GM21528 (cell line): ENCODE measurements around the gene PCDH9.

ENCODE experiments used
- ATAC-seq: cut with Tn5 transposase; IDR thresholded peaks from one replicate; pipeline ENCODE4 v1.9.1; 2021; ENCODE audit warnings: mild to moderate bottlenecking, moderate library complexity; ENCODE audit not compliant: unreplicated experiment, low FRiP score

The PCDH9 gene

GRCh38 chr13:66560189-66560588 lies 669.9 kb downstream of the PCDH9 start:
- no peak for ATAC-seq

GRCh38 chr13:66559093-66559492 lies 671.0 kb downstream of the PCDH9 start:
- ATAC-seq: no peak

GRCh38 chr13:66558506-66558905 lies 671.6 kb downstream of the PCDH9 start:
- ATAC-seq: no peak

GRCh38 chr13:66557357-66557756 lies 672.8 kb downstream of the PCDH9 start:
- no peak for ATAC-seq

GRCh38 chr13:66556306-66556705 lies 673.8 kb downstream of the PCDH9 start:
- ATAC-seq: no peak

GRCh38 chr13:66553391-66553790 lies 676.7 kb downstream of the PCDH9 start:
- no peak for ATAC-seq

- no peak for ATAC-seq
Measured at GRCh38 chr13:66551128-66551527, 679.0 kb downstream of the PCDH9 start.

GRCh38 chr13:66547685-66548084 lies 682.5 kb downstream of the PCDH9 start:
- ATAC-seq: no peak

- no peak for ATAC-seq
Measured at GRCh38 chr13:66546534-66547379, 683.4 kb downstream of the PCDH9 start.

GRCh38 chr13:66543780-66544179 lies 686.4 kb downstream of the PCDH9 start:
- no peak for ATAC-seq

GRCh38 chr13:66537417-66537816 lies 692.7 kb downstream of the PCDH9 start:
- no peak for ATAC-seq

GRCh38 chr13:66536746-66537145 lies 693.4 kb downstream of the PCDH9 start:
- ATAC-seq: no peak

GRCh38 chr13:66534561-66534960 lies 695.6 kb downstream of the PCDH9 start:
- no peak for ATAC-seq

GRCh38 chr13:66532845-66533244 lies 697.3 kb downstream of the PCDH9 start:
- no peak for ATAC-seq

- no peak for ATAC-seq
Measured at GRCh38 chr13:66532146-66532545, 698.0 kb downstream of the PCDH9 start.

GRCh38 chr13:66530686-66531085 lies 699.5 kb downstream of the PCDH9 start:
- ATAC-seq: no peak

GRCh38 chr13:66530158-66530557 lies 700.0 kb downstream of the PCDH9 start:
- ATAC-seq: no peak

- no peak for ATAC-seq
Measured at GRCh38 chr13:66528944-66529576, 701.1 kb downstream of the PCDH9 start.

GRCh38 chr13:66528180-66528579 lies 702.0 kb downstream of the PCDH9 start:
- ATAC-seq: no peak

GRCh38 chr13:66520511-66521355 lies 709.4 kb downstream of the PCDH9 start:
- no peak for ATAC-seq

- no peak for ATAC-seq
Measured at GRCh38 chr13:66519259-66519658, 710.9 kb downstream of the PCDH9 start.
